Measurements from ENCODE around the gene SBF2. TPM values are rescaled to one million over a fixed set of nuclear protein-coding genes. Genes with fewer than 3 reads are reported as not detected.

The SBF2 gene
- total RNA-seq, 3 donors from 2014 or later = 74.8 to 91.9 (median 88.2) TPM

- Histone ChIP-seq H3K36me3 (no peaks in the 10 kb centered on the region), H3K4me3 (no peak overlapping the region), H3K27me3 (no peaks in the 10 kb centered on the region), H3K4me1 (peaks cover 0 to 16% of the 10 kb centered on the region in 2 donors), H3K27ac (no peak overlapping the region), H3K9me3 (no peaks in the 10 kb centered on the region)
- no peak for DNase-seq (ENCODE audit: low spot score in 2 of 2)
- TF ChIP-seq CTCF (IDR thresholded peaks at IDR 0.05) (no peak), POLR2A (IDR thresholded peaks at IDR 0.05) (no peak), POLR2AphosphoS5 (IDR thresholded peaks at IDR 0.05) (no peak)
- intact Hi-C loops (cut with DNase I; ENCODE audit: low total_unique reads) = no loop called here
These were observed 532.5 kb downstream of the SBF2 start for GRCh38 chr11:9761441-9761945.

GRCh38 chr11:9760193-9760575 is 533.8 kb downstream of the SBF2 start:
- peak; percentile 68 to 71 for DNase-seq (ENCODE audit: low spot score in 2 of 2)
- H3K9me3 ChIP-seq = no peaks in the 10 kb centered on the region
- no peaks in the 10 kb centered on the region for H3K27me3 ChIP-seq
- peak overlapping the region; percentile 90 to 96 for H3K27ac ChIP-seq
- TF ChIP-seq POLR2A (IDR thresholded peaks at IDR 0.05) (no peak), POLR2AphosphoS5 (IDR thresholded peaks at IDR 0.05) (peak in 1 of 3 donors; percentile 1)
- intact Hi-C loops (cut with DNase I; ENCODE audit: low total_unique reads) = no loop called here
- H3K36me3 ChIP-seq = no peaks in the 10 kb centered on the region
- H3K4me1 ChIP-seq = peaks cover 0 to 22% of the 10 kb centered on the region in 2 donors
- H3K4me3 ChIP-seq = no peak overlapping the region

GRCh38 chr11:9759519-9760192 is 534.4 kb downstream of the SBF2 start:
- Histone ChIP-seq H3K36me3 (no peaks in the 10 kb centered on the region), H3K4me1 (peaks cover 0 to 22% of the 10 kb centered on the region in 2 donors), H3K27me3 (no peaks in the 10 kb centered on the region), H3K27ac (peak overlapping the region; percentile 90 to 96), H3K4me3 (peak overlapping the region in 2 of 3 donors; percentile 62 to 68), H3K9me3 (no peaks in the 10 kb centered on the region)
- TF ChIP-seq POLR2A (IDR thresholded peaks at IDR 0.05) (no peak), CTCF (IDR thresholded peaks at IDR 0.05) (no peak), POLR2AphosphoS5 (IDR thresholded peaks at IDR 0.05) (peak; percentile 63 to 98 (median 69))
- intact Hi-C loops (cut with DNase I; ENCODE audit: low total_unique reads) = loop anchor here (5.0 kb wide), 1 partner anchor 548 kb away; the partner anchor contains the start of gene ADM
- peak; percentile 64 to 90 for DNase-seq (ENCODE audit: low spot score in 2 of 2)

GRCh38 chr11:9758637-9759518 is 535.1 kb downstream of the SBF2 start:
- Histone ChIP-seq H3K4me1 (peaks cover 0 to 22% of the 10 kb centered on the region in 2 donors), H3K9me3 (no peaks in the 10 kb centered on the region), H3K4me3 (peak overlapping the region; percentile 62 to 74 (median 68)), H3K36me3 (no peaks in the 10 kb centered on the region), H3K27me3 (no peaks in the 10 kb centered on the region), H3K27ac (peak overlapping the region; percentile 90 to 96)
- intact Hi-C loops (cut with DNase I; ENCODE audit: low total_unique reads) = loop anchor here (5.0 kb wide), 1 partner anchor 548 kb away; the partner anchor contains the start of gene ADM
- peak; percentile 63 to 72 for DNase-seq (ENCODE audit: low spot score in 2 of 2)
- TF ChIP-seq POLR2AphosphoS5 (IDR thresholded peaks at IDR 0.05) (peak; percentile 11 to 68 (median 59)), POLR2A (IDR thresholded peaks at IDR 0.05) (no peak), CTCF (IDR thresholded peaks at IDR 0.05) (no peak)

DNA sequence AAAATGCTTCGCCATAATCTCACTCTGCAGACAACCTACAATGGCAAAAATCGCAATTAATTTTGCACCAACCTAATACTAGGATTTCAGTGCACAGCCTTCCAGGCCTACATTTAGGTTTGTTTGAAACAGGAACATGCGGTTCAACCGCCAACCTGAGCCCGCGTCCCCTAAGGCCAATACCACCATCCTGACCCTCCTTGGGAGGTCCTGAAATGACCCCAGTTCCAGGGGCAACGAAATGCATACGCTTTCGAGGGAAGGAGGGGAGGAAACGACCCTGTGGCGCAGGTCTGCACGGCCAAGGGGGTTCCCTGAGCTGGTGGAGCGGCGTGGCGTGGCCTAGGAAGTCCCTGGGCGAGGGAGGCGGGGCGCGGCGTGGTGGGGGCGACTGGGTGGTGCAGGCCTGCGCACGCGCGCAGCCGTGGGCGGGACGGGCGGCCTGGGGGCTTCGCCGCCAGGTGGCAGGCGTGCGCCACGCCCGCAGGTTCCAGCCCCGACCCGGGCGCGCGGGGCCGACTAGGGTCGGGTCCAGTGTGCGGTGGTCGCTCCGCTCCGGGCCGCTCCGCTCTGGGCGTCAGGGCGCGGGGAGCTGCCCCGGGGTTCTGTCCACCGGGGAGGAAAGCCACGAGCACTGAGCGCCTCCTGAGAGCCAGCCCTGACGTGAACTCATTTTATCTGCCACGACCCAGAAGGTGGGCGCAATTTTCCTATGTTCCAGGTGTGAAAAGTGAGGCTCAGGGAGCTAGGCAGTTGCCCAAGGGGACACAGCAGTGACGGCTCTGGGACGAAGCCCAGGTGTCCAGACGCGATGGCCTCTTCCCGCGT is 536.0 kb downstream of the SBF2 start:
- no peaks in the 10 kb centered on the region for H3K9me3 ChIP-seq
- H3K27ac ChIP-seq = peak overlapping the region; percentile 90 to 96
- peak overlapping the region; percentile 62 to 74 (median 68) for H3K4me3 ChIP-seq
- peak in 2 of 3 donors; percentile 39 to 94 for TF ChIP-seq CTCF (IDR thresholded peaks at IDR 0.05)
- TF ChIP-seq POLR2AphosphoS5 (IDR thresholded peaks at IDR 0.05) = peak in 1 of 3 donors; percentile 56
- no peak for TF ChIP-seq POLR2A (IDR thresholded peaks at IDR 0.05)
- H3K27me3 ChIP-seq = no peaks in the 10 kb centered on the region
- intact Hi-C loops (cut with DNase I; ENCODE audit: low total_unique reads) = loop anchor here (5.0 kb wide), 1 partner anchor 549 kb away; the partner anchor contains the start of gene ADM
- peaks cover 0 to 22% of the 10 kb centered on the region in 2 donors for H3K4me1 ChIP-seq
- H3K36me3 ChIP-seq = no peaks in the 10 kb centered on the region
- peak; percentile 66 to 79 for DNase-seq (ENCODE audit: low spot score in 2 of 2)
